CD4-positive, alpha-beta T cell treated with Interleukin-1 beta for 1 hour (primary cell): Measurements from ENCODE around the gene SWAP70.
"Not testable (repeated sequence)": the region's sequence is repeated elsewhere in the genome, so short reads cannot be mapped to it uniquely, and the experiment has no call there.

ENCODE experiments used
- DNase-seq, 2 donors: peaks; one replicate each; pipeline ENCODE4 v3.0.0-alpha.2; 2020 to 2022

SWAP70 gene

DNA sequence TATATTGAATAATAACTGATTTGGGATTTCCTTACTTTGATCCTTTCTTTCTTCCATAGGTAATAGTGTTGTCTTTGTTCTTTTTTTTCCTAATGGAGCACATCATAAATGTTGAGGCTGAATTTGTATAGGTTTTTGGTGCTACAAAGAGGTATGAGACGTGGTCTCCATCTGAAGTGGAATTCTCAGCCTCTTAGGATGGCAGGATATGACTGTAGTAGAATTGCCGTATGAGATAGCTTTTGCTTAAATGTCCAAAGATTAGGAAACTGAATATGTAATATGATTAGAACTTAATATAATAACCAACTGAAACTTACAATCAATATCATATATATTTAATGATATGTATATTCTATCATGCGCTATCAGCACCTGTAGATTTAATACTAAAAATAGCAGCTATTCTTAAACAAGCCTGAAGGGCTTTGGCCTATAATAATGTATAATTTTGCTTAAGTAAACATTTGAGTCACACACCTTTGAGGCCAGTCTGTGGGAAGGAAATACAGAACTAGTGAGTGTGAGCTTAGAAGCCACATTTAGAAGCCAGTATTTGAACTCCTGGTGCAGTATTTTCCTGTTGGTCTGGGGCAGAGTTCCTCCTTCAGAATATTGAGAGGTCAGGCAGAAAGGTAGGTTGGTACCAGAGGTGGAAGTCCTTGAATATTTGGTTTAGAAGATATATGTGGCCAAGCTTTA is 62.6 kb downstream of the SWAP70 start:
- DNase-seq: no peak

DNA sequence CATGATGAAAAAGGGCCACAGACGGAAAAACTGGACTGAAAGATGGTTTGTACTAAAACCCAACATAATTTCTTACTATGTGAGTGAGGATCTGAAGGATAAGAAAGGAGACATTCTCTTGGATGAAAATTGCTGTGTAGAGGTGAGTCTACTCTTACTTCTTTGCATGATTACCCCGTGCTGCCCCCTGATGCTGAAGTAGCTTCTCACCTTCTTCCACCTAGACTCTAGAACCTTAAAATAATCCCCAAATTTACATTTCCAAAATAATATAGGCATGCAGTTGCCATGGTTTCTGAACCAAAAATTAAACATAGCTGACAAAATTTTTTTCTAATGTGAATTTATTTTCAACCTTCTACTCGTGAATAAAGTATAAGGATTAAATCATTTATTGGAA is 64.2 kb downstream of the SWAP70 start:
- DNase-seq: no peak

DNA sequence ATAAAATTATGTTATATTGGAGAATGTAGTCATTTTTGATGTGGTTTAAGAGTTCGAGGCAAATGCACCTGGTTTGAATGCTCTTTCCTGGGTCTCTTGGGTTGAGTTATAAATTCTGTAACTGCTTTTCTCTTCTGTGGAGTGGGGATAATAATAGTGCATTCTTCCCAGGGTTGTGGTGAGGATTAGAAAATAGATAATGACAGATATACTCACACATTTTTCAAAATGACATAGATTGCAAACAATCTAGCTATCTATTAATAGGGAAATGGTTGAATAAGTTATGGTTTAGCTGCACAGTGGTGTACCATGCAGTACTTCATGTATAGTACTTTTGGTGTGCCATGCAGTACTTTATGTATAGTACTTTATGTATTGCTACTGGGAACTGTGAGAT is 67.4 kb downstream of the SWAP70 start:
- DNase-seq: no peak

DNA sequence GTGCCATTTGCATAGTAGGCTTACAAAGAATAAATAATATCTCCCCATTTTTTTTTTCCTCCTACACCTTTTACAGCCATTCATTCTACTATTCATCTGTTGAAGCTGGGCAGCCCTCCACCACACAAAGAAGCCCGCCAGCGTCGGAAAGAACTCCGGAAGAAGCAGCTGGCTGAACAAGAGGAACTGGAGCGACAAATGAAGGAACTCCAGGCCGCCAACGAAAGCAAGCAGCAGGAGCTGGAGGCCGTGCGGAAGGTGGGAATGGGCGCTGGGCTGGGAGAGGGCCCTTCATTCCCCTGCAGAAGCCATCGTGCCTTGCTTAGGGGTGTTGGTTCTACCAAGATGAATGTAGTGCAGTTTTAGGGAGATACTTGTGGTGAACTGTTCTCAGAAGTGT is 68.6 kb downstream of the SWAP70 start:
- DNase-seq: no peak

DNA sequence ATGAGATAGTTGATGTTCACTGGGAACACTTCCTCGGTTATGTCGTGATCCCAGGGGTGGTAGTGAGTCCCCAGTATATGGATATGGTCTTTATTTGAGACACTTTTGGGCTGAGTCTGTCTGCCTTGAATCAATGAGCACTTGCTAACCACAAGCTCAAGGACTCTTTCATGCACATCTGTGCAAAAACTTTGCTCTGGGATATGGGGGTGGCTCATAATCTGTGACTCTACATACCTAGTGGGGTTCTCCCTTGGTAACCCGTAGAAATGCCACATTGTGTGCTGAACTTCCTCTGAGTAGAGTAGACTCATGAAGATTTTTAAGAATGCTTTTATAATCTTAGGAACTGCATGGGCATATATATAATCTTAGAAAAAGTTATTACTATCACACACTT is 69.3 kb downstream of the SWAP70 start:
- no peak for DNase-seq

DNA sequence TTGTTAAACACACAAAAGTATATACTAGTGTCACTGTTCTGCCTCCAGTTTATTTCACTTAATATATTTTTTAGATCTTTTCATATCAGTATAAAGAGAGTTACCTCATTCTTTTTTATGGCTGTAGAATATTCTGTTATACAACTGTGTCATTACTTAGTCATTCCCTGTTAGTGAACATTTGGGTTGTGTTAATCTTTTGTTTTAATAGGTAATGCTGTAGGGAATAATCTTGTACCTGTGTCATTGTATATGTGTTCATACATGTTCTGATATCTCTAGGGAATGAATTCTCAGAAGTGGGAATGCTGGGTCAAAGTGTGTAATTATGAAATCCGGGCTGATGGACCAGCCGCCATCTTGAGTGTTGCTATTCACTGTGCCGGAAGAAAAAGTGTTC is 71.4 kb downstream of the SWAP70 start:
- DNase-seq: no peak

DNA sequence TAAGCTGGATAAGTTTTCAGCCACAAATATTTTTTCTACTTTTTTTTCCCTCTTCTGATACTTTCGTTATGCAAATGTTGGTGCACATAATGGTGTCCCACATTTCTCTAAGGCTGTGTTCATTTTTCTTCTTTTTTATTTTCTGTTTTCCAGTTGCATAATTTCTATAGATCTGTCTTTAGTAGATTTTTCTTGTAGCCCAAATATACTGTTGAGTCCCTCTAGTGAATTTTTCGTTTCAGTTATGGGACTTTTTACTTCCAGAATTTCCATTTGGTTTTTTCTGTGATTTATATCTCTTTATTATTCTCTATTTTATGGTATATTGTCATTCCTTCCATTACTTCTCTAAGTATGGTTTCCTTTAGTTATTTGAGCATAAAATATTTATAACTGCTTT is 72.0 kb downstream of the SWAP70 start:
- DNase-seq: no peak

DNA sequence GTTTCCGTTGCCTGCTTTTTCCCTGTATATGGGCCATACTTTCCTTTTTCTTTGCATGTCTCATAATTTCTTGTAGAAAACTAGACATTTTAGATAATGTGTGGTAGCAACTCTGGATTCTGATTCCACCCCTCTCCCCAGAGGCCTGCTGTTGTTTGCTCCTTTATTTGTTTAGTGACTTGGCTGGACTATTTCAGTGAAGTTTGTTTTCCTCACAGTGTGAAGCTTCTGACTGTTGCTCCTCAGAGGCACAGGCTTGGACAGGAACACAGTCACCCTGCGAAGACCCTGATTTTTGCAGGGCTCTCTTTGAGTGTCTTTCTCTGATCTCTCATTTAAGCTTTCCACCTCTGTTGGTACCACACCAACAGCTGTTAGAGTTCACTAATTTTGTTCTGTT is 72.5 kb downstream of the SWAP70 start:
- DNase-seq: no peak

DNA sequence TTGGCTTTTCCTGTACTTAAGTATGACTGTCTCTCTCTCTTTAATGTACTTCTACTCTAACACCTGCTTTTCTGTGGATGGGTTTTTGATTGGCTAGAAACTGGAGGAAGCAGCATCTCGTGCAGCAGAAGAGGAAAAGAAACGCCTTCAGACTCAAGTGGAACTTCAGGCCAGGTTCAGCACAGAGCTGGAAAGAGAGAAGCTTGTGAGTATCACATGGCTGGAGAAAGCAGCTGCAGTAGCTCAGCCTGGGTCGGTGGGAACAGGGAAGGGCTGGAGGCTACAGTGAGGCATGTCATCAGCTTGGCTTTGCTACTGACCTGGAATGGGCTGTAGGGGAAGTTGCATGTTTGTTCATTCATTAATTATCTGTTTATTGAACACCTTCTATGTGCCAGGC is 74.2 kb downstream of the SWAP70 start:
- no peak for DNase-seq

DNA sequence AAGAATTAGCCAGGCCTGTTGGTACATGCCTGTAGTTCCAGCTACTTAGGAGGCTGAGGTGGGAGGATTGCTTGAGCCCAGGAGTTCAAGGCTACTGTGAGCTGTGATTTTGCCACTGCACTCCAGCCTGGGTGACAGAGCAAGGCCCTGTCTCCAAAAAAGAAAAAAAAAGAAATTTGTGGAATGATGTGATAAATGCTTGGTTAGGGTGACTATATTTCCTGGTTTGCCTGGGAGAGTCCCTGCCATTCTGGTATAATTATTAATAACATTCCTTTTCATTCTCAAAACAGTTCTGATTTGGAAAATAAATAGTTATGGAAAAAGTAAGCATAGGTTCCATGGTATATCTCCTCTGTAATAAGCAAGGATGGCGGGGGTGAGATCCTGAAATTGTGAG is 74.8 kb downstream of the SWAP70 start:
- no peak for DNase-seq

DNA sequence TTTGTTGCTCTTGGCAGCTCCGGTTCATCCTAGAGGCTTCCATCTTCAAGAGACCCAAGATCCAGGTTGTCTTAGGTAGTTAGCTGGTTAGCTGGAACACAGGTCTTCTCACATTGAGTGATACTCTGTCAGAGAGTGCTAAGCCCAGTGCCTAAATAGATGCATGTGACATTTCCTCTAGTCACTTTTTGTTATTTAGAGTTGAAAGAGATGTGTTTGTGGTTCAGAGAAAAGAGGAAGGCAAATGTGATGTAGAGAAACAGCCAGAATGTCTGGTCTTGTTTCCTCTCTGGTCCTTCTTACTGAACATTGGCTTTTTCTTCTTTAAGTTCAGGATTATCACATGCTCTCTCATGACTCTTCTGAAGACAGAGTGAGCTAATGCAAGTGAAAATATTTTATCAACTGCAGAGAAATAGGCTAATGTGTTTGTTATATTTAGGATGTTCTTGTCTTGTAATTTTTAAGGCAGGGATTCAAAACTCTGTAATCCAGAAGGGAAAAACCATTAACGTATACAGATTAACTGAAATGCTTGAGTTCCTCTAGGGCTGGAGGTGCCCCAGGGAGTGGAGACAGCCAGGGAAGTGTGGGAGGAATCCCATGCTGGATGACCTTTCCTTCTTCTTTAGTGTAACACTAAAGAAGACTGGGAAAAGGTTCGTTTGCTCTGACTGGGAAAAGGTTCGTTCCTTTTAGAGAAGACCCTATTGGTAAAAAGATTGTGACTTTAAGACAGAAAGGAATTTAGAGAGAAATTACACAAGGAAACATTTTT is 75.4 kb downstream of the SWAP70 start:
- DNase-seq: peak in 1 of 2 donors; percentile 36

DNA sequence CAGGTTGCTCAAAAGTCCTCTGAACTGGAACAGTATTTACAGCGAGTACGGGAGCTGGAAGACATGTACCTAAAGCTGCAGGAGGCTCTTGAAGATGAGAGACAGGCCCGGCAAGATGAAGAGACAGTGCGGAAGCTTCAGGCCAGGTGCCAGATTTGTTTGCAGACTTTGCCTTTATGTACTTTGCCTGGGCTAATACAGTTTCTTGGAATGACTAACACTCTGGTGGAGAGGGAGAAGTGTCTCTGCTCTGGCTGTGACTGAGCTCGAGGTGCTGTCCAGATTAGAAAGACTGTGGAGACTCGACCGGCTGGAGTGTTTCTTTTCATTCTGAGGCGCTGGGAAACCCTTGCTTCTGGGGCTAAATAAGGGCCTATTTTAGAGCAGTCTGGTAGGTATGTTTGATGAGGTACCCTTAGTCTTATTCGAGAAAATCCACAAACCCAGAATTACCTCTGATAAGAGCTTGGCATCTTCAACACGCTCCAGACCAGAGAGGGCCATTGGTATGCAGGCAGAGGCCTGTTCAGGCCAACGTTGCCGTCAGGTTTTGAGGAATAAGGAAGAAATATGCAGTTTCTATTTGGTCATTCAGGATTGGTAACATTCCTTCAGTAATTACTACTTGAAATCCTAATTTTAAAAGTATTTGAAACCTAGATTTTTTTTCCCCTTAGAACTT is 76.5 kb downstream of the SWAP70 start:
- DNase-seq: no peak

DNA sequence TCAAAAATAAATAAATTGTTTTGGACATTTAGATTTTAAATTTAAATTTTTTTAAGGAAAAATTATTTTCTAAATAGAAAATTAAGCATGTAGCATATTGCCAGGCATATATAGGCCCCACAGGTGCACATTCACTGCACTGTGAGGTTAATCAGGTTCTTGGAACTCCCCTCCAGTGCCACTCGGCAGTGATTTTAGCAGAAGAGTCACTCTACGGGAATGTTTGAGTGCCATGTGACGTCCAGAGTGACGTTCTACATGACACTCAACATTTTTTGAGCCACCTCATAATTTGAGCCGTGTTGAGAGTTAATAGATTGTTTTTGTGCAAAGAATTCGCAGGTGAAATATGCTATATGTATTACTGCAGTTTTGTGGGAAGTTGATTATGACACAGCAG is 77.4 kb downstream of the SWAP70 start:
- DNase-seq: no peak

DNA sequence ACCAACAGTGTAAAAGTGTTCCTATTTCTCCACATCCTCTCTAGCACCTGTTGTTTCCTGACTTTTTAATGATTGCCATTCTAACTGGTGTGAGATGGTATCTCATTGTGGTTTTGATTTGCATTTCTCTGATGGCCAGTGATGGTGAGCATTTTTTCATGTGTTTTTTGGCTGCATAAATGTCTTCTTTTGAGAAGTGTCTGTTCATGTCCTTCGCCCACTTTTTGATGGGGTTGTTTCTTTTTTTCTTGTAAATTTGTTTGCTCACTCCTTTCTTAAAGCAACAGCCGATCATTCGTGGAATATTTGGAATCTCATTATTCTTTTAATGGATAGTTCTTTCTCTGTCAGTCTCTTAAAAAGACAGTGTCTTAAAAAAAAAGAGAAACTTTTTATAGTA is 79.6 kb downstream of the SWAP70 start:
- not testable (repeated sequence) for DNase-seq

DNA sequence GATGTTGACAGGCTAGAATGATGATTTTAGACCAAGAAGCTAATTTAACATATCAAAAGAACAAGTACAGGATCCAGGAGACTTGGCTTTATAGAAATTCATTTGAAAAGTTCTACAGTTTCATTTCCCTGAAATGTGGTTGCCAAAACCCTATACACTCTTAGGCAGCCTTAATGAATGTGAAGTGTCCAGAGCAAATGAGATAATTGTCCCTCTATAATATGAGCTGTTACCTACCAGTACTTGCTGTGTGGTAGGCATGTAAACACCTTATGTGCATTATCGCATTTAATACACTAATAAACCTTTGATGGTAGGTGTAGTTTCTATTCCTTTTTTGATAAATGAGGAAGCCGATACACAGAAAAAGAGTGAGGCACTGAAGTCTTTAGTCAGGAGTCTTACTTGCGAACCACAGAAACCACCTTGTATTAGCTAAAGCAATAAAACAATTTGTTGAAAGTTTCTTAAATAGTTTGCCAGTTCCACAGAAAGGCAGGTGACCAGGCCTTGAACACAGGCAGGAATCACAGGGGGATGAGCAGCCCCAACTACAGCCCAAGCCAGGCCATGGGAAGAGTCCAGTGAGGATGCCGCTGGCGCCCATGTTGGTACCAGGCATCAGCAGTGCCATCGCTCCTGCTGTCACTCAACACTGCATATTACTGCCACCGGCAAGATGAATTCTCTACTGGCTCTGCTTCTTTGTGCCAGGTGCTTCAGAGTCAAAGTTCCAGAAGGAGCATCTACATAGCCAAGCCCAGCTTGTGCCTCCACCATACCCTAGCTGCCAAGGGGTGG is 81.7 kb downstream of the SWAP70 start:
- DNase-seq: no peak

DNA sequence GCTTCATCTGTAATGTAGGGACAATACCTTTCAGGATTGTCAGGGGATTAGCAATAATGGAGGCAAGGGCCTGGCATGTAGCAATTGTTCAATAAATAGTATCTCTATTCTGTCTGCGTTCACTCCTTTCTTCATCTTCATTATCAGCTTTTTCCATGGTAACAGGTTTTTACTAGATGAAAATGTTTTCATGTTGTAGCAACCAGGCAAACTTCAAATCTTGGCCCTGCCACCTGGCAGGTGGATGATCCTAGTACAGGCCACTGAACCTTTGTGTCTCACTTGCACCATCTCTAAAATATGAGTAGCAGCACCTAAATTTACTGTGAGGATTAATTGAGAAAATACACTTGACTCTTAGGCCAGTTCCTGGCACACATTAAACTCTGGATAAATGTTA is 83.4 kb downstream of the SWAP70 start:
- no peak for DNase-seq

DNA sequence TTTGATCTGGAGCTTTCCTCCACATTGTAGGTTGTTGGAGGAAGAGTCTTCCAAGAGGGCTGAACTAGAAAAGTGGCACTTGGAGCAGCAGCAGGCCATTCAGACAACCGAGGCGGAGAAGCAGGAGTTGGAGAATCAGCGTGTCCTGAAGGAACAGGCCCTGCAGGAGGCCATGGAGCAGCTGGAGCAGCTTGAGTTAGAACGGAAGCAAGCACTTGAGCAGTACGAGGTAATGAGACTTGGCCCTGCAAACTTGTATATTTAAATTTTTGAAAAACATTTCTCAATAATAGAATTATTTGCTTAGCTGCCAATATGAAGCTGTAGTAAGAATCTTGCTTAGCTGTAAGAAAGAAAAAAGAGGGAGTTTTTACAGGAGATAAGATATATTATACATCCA is 84.0 kb downstream of the SWAP70 start:
- no peak for DNase-seq

DNA sequence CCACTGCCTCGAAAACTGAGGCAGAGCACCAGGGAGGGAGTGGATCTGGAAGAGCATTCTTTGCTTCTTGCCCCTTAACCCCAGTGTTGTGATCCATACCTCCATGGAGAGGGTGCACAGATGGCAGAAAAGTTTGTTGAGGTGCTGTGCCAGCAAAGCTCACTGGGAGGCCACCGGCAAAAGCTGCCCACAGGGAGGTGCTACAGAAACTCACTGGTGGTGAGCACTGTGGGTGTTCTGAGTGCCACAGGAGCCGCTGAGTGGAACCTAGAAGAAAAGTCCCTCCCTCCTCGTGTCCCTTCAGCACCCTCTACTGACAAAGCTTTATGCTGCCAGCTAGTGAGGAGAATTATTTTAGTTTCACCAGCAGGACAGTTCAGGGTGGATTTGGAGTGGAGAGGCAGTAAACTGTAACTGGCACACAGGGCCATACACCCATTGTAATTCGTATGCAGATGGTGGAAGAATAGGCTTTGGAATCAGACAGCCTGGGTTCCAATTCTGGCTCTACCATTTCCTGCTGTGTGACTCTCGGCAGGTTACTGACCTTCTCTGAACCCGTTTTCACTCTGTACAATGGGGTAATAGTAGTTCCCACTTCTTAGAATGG is 84.6 kb downstream of the SWAP70 start:
- DNase-seq: peak; percentile 69 to 78

DNA sequence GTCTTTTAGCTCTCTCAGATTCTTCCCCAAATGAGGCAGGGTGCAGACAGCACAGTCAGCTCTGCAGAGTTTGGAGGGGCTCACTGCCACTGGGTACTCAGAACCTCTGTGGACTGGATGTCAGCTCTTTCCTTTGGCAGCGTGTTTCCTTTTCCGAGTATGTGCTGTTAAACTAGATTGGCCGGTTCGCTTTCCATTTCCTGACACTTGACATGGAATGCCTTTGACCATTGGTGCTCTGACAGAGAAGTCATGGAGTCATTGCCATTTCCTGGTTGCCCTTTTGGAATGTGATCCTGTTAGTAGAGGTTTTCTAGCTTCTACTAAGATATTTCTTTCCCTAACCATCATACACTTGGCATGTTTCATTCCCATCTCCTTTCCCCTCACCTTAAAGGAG is 86.7 kb downstream of the SWAP70 start:
- DNase-seq: no peak

DNA sequence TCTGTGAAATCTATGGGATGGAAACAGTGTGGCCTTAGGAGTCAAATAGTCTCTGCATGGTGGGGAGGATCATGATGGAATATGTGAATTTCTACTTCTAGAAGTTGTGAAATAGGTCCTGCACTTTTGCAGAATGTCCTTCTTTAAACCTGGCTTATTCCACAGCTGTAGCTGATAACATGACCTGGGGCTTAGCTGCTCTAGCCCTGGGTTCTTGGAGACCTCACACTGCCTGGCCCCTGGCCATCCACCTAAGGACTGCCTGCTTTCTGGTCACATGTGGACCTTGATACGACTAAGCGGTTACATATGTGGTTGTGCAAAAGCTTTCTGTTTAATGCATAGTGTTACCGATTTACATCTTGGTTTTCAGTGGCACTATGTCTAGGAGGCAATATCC is 88.2 kb downstream of the SWAP70 start:
- DNase-seq: no peak

DNA sequence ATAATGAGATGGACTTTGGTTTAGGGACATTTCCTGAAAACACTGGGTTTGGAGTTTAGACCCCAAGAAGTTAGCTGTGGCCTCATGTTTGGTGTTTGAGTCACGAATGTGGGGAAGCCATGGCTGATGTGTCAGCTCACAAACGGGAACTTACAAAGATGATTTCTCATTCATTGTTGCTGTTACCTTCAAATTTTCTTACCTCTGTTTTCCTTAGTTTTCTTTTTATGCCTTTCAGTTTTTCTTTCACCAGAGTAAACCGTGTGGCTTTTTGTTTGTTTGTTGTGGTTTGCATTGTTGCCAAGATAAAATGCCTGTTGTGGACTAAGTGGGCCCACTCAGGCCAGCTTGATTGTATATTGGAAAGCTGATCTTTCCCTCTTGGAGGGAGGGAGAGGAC is 89.1 kb downstream of the SWAP70 start:
- no peak for DNase-seq

DNA sequence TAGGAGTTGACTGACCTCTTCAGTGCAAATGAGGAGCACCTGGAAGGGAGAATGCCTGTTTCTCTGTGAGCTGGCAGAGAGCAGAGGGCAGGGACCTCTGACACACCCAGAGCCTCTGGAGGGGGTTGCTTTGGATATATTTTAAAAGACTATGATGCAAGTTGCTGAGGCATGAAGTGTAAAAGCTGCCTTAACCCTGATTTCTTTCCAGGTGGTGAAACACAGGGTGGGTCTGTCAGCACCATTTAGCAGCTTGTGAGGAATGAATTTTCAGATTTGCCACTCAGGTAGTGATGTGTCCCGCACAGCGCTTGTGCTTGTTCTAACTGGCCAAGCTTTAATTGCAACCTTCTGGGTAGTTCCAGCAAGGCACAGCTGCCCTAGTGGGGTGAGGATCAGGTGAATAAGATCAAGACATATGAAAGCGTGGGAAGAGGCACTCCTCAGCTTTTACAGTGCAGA is 90.2 kb downstream of the SWAP70 start:
- DNase-seq: no peak
